ENCODE data around the gene ADGRG3.

The ADGRG3 gene

GRCh38 chr16:57682809-57683635, 14.9 kb downstream of the ADGRG3 start:
- DNase-seq, result no peak

- no peak for DNase-seq
Observed at GRCh38 chr16:57683636-57684545, 15.8 kb downstream of the ADGRG3 start.

- no peak for DNase-seq
Observed at GRCh38 chr16:57684626-57685358, 16.7 kb downstream of the ADGRG3 start.

GRCh38 chr16:57685633-57686032, 17.5 kb downstream of the ADGRG3 start:
- DNase-seq, result no peak

- no peak for DNase-seq
Observed at GRCh38 chr16:57686577-57686976, 18.5 kb downstream of the ADGRG3 start.

- DNase-seq, result no peak
Observed at GRCh38 chr16:57687363-57687929, 19.3 kb downstream of the ADGRG3 start.

GRCh38 chr16:57688487-57688986, 20.4 kb downstream of the ADGRG3 start:
- DNase-seq, result no peak

- no peak for DNase-seq
Observed at GRCh38 chr16:57688987-57689761, 21.1 kb downstream of the ADGRG3 start.

GRCh38 chr16:57689762-57690558, 21.9 kb downstream of the ADGRG3 start:
- no peak for DNase-seq

GRCh38 chr16:57690782-57691471, 22.8 kb downstream of the ADGRG3 start:
- DNase-seq, result no peak

GRCh38 chr16:57692636-57693035, 24.5 kb downstream of the ADGRG3 start:
- DNase-seq, result no peak

GRCh38 chr16:57693550-57693949, 25.4 kb downstream of the ADGRG3 start:
- DNase-seq, result no peak

GRCh38 chr16:57694231-57694724, 26.2 kb downstream of the ADGRG3 start:
- DNase-seq, result no peak

- DNase-seq, result peak; percentile 56
Observed at GRCh38 chr16:57694725-57695679, 26.9 kb downstream of the ADGRG3 start, which contains the start of gene DRC7. DRC7 (plus strand) TSS chr16:57694806; CDS start chr16:57697950, 3,144 bp downstream.

- no peak for DNase-seq
Observed at GRCh38 chr16:57695680-57696069, 27.6 kb downstream of the ADGRG3 start.

GRCh38 chr16:57696240-57696639, 28.1 kb downstream of the ADGRG3 start:
- no peak for DNase-seq

- DNase-seq, result no peak
Observed at GRCh38 chr16:57697896-57698537, 29.9 kb downstream of the ADGRG3 start.

GRCh38 chr16:57698812-57699405, 30.8 kb downstream of the ADGRG3 start:
- DNase-seq, result no peak

Data from NCI-H1105 treated with DMSO at 0.1 percent for 48 hours (cell line).